Stimulated activated CD4-positive, alpha-beta T cell treated with anti-CD3 and anti-CD28 coated beads, Interleukin-15, amount 100 ng/mL, for 48 hours (primary cell): ENCODE data around the gene SERPINB13.
"Not testable (repeated sequence)": the region's sequence is repeated elsewhere in the genome, so short reads cannot be mapped to it uniquely, and the experiment has no call there.

Experiments
- DNase-seq, 2 donors: peaks; one replicate each; pipeline ENCODE4 v3.0.0-alpha.2; 2020; ENCODE audit warnings: low read depth in 2 of 2

The SERPINB13 gene

GRCh38 chr18:63590966-63591695 is 4.0 kb downstream of the SERPINB13 start:
- DNase-seq: no peak

- no peak for DNase-seq
Measured at GRCh38 chr18:63591725-63592124, 4.6 kb downstream of the SERPINB13 start.

GRCh38 chr18:63592471-63592870 is 5.3 kb downstream of the SERPINB13 start:
- no peak for DNase-seq

- no peak for DNase-seq
Measured at GRCh38 chr18:63596964-63597363, 9.8 kb downstream of the SERPINB13 start.

- DNase-seq: no peak
Measured at GRCh38 chr18:63603355-63603754, 16.2 kb downstream of the SERPINB13 start.

GRCh38 chr18:63603772-63604171 is 16.6 kb downstream of the SERPINB13 start:
- DNase-seq: no peak

- DNase-seq: no peak
Measured at GRCh38 chr18:63604791-63605567, 17.8 kb downstream of the SERPINB13 start.

GRCh38 chr18:63606526-63606925 is 19.4 kb downstream of the SERPINB13 start:
- no peak for DNase-seq

- DNase-seq: no peak
Measured at GRCh38 chr18:63613420-63613819, 26.3 kb downstream of the SERPINB13 start.

GRCh38 chr18:63617049-63617914 is 30.1 kb downstream of the SERPINB13 start:
- DNase-seq: no peak

GRCh38 chr18:63617915-63618234 is 30.7 kb downstream of the SERPINB13 start:
- no peak for DNase-seq

- DNase-seq: no peak
Measured at GRCh38 chr18:63619661-63620060, 32.5 kb downstream of the SERPINB13 start.

GRCh38 chr18:63624863-63625262 is 37.7 kb downstream of the SERPINB13 start:
- no peak for DNase-seq

GRCh38 chr18:63626431-63626830 is 39.3 kb downstream of the SERPINB13 start:
- DNase-seq: no peak

GRCh38 chr18:63627819-63628218 is 40.7 kb downstream of the SERPINB13 start:
- DNase-seq: no peak

GRCh38 chr18:63637703-63638102 is 50.6 kb downstream of the SERPINB13 start:
- DNase-seq: no peak

GRCh38 chr18:63641157-63641680 is 54.1 kb downstream of the SERPINB13 start:
- DNase-seq: not testable (repeated sequence)

GRCh38 chr18:63642668-63643356 is 55.7 kb downstream of the SERPINB13 start:
- DNase-seq: not testable (repeated sequence)

- DNase-seq: not testable (repeated sequence)
Measured at GRCh38 chr18:63644142-63644541, 57.0 kb downstream of the SERPINB13 start, which contains the start of gene SERPINB4. TSS of gene SERPINB4 (minus strand) at chr18:63644256. CDS start at chr18:63643577, 679 bp downstream.

- DNase-seq: not testable (repeated sequence)
Measured at GRCh38 chr18:63644694-63645093, 57.6 kb downstream of the SERPINB13 start.

GRCh38 chr18:63646936-63647335 is 59.8 kb downstream of the SERPINB13 start:
- DNase-seq: no peak
